HG03039 (cell line): ENCODE results near the gene MCCC1.
"Not testable (repeated sequence)": the region's sequence is repeated elsewhere in the genome, so short reads cannot be mapped to it uniquely, and the experiment has no call there.

Experiments
- ATAC-seq: cut with Tn5 transposase; IDR thresholded peaks from one replicate; pipeline ENCODE4 v1.9.1; 2021; ENCODE audit warnings: mild to moderate bottlenecking, moderate library complexity; ENCODE audit not compliant: unreplicated experiment

Gene MCCC1

DNA sequence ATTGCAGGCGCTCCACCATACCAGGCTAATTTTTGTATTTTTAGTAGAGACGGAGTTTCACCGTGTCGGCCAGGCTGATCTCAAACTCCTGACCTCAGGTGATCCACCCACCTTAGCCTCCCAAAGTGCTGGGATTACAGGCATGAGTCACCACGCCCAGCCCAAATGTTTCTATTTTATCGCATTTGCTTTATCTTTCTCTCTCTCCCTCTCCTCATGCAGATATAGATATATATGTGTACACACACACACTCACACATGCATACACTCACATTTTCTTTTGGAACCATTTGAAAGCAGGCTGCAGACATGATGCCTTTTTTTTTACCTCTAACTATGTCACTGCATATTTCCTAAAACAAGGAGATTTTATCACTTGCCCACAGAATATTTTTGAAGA is 7.3 kb upstream of the MCCC1 start:
- no peak for ATAC-seq

DNA sequence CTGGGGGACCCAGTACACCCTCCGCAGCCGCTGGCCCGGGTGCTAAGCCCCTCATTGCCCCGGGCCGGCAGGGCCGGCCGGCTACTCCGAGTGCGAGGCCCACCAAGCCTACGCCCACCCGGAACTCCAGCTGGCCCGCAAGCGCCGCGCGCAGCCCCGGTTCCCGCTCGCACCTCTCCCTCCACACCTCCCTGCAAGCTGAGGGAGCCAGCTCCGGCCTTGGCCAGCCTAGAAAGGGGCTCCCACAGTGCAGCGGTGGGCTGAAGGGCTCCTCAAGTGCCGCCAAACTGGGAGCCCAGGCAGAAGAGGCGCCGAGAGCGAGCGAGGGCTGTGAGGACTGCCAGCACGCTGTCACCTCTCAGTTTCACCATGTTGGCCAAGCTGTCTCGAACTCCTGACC is 4.7 kb upstream of the MCCC1 start:
- not testable (repeated sequence) for ATAC-seq

DNA sequence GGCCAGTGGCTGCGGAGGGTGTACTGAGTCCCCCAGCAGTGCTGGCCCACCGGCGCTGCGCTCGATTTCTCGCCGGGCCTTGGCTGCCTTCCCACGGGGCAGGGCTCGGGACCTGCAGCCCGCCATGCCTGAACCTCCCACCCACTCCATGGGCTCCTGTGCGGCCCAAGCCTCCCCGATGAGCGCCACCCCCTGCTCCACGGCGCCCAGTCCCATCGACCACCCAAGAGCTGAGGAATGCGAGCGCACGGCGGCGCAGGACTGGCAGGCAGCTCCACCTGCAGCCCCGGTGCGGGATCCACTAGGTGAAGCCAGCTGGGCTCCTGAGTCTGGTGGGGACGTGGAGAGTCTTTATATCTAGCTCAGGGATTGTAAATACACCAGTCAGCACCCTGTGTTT is 1.7 kb upstream of the MCCC1 start:
- ATAC-seq: not testable (repeated sequence)

DNA sequence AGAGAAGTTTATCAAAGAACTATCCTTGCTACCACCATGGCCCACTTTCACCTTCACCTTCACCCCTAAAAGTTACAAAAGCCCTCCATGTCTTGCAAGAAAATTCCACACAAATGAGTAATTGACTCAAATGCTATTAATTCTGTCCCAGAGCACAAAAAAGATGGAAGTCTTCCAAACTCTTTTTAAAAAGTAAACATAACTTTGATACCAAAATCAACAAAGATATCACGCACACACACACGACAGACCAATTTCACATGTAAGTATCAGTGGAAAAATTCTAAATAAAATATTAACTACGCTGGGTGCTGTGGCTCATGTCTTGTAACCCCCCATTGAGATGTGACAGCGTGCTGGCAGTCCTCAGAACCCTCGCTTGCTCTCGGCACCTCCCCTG is 1.1 kb upstream of the MCCC1 start:
- no peak for ATAC-seq

DNA sequence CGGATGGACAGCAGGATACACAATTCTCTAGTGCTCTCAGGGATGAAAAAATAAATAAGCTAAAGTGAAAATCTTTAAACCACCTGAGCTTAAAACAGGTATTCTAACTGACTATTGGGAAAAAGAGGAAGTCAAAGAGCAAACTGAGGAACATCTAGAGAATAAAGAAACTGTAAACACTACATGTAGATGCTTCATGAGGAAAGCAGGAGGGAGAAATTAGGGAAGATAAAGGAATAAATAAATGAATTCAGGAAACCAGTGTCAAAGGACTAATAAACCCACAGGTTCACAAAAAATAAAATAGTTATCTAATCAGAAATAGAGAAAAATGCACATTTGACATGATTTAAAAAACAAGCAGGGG is 525 bp upstream of the MCCC1 start:
- no peak for ATAC-seq

DNA sequence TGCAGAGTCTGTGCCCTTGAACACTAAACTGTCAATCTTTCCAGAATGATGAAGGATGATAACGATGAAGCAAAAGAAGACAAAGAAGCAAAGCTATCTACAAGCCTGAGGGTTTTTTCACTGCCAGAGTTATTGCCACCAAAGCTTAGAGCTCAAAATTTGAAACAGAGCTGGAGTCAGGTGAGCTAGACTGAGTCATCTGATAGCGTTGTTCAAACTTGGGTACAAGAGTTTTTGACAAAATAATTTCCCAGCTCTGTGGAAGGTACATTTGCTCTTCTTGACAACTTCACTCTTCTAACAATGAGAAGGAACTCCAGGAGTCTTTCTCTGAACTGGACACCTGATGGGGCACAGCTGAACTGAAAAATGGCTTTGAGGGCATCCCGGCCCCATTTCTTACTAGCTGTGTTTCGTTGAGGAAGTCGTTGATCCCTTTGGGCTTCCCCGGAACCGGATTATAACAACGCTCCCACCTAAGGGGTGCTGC is 715 bp downstream of the MCCC1 start:
- ATAC-seq: peak; percentile 6

DNA sequence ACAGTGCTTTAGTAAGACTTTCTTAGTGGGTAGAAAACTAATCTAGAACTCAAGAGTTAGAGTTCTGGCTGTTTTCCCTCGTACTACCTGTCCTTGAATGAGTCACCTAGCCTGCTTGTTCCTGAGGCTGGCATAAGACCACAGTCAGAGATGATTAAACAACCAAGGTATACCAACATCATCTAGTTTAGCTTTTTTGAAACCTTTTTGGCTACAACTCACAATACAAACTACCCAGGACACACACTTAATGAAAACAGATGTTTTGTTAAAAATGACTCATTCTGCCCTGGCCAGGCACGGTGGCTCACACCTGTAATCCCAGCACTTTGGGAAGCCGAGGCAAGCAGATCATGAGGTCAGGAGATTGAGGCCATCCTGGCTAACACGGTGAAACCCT is 4.6 kb downstream of the MCCC1 start:
- no peak for ATAC-seq

DNA sequence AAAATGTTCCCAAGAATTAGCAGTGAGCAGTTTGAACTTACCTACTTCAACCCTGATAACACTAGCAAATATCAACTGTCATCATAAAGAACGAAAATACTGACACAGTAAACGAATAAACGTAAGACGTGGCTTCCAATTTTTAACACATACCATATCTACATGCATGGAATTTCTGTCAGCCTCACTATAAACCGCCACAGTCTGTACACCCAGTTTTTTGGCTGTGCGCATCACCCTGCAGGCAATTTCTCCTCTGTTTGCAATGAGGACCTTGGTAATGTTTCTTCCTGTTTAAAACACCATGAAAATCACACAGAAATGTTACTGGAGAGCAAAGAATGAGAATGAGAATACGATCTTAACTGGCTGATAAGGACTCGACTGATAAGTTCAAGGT is 7.0 kb downstream of the MCCC1 start:
- ATAC-seq: no peak

DNA sequence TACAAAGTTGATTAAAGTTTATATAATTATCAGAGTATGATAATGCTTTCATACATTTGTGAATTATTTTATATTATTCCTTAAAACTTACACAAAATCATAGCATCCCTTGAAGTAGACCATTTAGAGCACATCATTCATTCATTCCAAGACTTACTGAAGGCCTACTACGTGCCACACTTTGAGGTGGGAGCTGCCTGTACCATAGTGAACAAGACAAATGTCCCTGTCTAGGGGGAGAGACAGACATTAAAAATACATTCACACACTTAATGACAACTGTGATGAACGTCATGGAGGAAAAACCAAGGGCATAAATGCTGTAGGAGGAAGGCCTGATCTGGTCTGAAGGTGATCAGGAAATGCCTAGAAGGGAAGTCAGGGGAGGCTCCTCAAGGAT is 12.1 kb downstream of the MCCC1 start:
- no peak for ATAC-seq

DNA sequence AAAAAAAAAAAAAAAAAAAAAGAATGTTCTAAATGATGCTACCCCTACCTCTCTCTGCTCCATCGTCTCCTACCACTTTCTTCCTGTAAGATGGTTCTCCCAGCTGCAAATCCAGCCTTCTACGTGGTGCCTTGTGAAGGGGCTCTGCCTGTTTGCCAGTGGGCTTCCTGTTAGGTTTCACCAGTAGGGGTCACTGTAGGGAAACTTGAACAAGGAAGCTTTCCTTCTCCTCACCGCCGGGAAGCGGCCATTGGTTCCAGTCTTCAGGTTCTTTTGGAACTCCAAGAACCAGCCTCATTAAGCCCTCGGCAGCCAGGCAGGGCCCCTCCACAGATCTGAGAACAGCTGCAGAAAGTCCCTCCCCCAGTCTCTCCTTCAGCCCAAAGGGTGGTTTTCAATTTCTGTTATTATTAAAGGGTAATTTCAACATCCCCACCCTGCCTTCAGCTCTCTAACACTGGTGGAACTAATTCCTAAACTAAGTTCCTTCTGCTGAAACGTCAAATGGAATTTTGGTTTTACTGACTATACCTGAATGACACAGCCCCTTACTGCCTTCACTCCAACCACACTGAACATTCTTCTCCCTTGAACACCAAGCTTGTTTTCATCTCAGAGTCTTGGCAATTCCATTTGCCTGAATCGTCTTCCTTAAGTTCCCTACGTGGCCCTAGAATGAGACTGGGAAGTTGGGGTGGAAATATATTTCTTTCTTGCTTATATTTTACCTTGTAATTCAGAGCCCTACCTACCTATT is 13.5 kb downstream of the MCCC1 start:
- ATAC-seq: no peak

DNA sequence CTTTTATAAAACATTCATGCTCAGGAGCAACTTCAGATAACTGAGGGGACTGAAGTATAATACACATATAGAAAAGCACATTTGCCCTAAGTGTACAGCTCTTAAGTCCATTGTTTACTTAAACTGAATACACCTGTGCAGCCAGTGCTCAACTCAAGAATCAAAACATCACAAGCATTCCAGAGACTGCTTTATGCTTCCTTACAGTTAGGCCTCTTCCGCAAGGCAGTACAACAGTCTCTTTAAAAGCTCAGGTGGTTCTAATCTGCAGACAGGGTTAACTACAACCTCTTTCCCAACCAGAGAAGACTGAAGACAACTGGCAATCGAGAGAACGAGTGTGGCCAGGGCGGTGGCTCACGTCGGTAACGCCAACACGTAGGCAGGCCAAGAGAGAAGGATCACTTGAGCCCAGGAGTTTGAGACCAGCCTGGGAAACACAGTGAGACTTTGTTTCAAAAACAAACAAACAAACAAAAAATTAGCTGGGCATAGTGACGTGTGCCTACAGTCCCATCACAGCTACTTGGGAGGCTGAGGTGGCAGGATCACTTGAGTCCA is 16.9 kb downstream of the MCCC1 start:
- no peak for ATAC-seq

DNA sequence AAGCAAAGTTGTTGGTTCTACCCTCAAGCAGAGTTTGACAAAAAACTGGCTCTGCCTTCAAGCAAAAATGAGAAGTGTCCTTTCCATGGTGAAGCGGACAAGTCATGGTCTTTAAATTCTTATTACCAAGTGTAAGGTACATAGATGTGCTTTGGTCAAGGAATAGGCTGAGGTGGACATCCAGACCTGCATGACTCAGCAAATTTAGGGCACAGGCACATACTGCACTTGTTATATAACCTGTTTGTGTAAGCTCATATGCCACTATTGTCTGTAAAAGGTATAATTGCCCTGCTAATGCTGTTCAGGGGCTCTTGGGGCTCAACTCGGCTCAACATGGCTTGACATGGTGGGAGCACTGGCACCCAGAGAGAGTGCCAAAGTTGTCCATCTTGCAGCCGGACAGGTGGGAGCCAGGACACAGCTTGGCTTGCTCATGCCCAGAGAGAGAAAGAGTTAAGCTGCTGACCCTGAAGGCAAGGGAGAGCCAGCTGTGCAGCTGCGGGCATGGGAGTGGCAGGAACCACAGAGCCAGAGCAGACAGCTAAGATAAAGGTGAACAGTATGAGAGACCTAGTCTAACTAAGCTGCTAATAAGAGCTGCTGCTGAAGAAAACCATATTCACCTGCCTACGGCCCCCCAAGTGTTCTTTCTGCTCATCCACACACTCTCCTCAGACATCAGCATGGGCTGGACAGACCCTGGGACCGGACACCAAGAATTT is 17.7 kb downstream of the MCCC1 start:
- no peak for ATAC-seq

DNA sequence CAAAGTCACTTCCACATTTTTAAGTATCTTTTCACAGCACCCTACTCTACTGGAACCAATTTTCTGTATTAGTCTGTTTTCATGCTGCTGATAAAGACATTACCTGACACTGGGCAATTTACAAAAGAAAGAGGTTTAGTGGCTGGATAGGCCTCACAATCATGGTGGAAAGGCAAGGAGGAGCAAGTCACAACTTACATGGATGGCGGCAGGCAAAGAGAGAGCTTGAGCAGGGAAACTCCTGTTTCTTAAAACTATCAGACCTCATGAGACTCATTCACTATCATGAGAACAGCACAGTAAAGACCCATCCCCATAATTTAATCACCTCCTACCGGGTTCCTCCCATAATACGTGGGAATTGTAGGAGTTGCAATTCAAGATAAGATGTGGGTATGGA is 18.7 kb downstream of the MCCC1 start:
- ATAC-seq: no peak

DNA sequence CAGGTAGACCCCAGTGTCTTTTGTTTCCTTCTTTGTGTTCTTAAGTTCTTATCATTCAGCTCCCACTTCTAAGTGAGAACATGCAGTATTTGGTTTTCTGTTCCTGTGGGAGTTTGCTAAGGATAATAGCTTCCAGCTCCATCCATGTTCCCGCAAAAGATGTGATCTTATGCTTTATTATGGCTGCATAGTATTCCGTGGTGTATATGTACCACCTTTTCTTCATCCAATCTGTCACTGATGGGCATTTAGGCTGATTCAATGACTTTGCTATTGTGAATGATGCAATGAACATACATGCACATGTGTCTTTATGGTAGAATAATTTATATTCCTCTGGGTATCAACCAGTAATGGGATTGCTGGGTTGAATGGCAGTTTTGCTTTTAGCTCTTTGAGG is 24.4 kb downstream of the MCCC1 start:
- ATAC-seq: no peak

DNA sequence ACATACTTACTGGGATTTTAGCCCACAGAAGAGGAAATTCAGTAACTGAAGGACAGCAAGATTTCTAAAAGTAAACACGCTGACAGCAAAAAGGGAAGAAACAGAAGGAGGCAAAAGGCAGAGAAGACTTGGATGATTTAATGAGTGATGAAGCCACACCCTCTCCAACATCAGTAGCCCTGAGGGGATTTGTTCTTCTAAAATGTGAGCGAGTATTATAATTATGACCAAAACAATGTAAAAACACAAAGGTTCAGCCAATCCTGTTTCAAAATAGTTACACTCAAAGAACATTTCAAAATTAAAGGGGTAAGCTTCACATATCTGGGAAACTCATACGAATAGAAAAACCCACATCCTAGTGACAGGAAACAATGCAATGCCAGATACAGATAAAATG is 25.0 kb downstream of the MCCC1 start:
- ATAC-seq: no peak

DNA sequence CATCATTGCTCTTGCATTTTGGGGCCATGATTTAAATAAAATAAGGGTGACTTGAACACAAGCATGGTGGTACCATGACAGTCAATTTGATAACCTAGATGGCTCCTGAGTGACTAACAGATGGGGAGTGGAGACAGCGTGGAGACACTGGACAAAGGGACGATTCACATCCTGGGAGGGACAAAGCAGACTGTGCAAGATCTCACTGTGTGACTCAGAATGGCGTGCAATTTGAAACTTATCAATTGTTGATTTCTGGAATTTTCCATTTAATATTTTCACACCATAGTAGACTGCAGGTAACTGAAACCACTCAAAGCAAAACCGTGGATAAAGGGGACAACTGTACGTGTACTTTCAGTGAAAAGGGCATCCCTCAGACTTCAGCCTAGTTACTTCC is 25.5 kb downstream of the MCCC1 start:
- no peak for ATAC-seq

DNA sequence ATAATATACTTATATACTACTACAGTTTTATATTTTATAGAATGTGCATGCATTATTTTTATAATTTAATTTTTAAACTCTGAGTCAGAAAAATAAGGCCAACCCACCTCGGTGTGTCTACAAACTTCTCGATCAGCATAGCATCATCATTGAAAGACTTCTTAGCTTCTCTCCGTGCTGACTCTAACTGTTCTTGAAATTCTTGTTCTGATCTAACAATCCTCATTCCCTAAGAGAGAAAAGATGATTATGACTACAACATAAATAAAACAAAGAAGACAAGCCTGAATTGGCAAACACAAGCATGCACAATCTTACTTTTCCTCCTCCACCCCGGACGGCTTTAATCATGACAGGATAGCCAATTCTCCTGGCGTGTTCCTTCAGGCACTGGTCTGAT is 28.4 kb downstream of the MCCC1 start:
- no peak for ATAC-seq

DNA sequence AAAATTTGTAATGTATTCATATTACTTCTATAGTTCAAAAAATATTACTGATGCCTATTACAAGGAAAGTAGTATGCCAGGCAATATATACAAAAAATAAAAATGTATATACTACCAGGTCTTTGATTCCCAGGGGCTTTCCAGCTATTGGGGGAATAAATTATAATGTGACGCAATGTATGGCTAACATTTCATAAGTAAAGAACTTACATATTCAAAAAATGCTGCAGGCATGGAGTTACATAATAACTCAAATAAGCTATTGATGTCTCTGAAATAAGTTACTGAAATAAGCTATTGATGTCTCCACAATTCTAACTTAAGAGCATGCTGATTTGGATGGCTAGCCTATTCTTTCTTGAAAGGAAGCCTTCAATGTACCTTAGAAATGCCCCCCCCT is 30.2 kb downstream of the MCCC1 start:
- ATAC-seq: no peak

DNA sequence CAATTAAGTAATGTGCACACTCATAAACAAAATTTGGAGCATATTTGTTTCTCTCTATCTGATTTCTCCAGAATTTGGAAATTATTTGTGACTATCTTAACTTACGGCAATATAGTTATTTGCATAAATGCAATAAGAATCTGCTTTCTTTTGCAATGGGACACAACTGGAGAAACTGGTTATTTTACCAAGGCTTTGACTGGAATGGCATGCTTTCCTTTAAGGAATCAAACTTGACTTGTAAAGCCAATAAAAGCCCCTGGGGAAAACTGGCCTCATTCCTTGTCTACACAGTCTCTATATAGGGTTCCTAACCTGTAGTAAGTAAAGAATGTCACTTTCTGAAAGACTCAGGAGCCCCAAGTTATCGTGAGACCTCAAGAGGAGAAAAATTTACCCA is 32.4 kb downstream of the MCCC1 start:
- not testable (repeated sequence) for ATAC-seq

DNA sequence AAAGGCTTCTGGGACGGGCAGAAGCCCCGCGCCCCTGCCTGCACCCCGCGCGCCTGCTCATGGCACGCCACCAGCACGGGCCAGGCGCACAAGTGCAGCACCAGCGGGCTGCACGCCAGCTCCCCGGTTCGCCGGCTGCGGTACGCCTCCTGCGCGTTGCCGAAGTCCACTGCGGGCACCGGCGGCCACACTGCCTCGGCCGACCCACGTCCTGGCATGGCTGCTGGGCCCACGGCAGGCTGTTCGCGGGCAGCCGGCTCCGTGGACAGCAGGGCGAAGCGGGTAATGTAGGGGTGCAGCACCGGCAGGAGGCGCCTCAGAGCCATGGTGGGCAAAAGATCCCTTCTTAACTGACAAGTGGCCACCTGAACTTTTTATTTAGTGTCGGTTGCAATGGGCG is 34.8 kb downstream of the MCCC1 start:
- ATAC-seq: no peak

DNA sequence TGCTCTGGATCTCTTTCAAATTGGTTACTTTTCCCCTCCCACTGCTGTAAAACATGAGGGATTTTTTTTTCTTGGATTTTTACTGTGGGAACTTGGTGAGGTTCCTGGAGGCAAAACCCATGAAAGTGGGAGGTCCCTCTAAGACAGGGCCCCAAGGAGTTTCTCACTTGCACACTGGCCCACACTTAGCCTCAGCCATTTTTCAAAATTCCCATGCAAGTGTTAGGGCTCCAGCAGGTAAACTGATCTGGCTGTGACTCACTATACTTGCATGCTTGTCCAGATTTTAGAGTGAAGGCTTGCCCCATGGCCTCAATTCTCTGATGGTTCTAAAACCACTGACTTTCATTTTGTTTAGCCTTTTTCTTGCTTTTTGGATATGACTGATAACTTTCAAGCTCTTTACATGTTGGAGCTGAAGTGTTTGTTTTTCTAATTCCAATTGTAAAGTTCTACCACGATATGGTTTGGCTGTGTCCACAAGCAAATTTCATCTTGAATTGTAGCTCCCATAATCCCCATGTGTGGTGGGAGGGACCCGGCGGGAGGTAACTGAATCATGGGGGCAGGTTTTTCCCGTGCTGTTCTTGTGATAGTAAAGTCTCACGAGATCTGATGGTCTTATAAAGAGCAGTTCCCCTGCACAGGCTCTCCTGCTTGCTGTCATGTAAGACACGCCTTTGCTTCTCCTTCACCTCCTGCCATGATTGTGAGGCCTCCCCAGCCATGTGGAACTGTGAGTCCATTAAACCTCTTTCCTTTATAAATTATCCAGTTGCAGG is 37.7 kb downstream of the MCCC1 start:
- no peak for ATAC-seq
